Mucosa of stomach (tissue), 1 donor: ENCODE data around the gene CNOT1.

Experiments
- H3K27me3 ChIP-seq: one replicate; pipeline ENCODE4 v1.7.0; 2013; ENCODE audit warnings: mild to moderate bottlenecking, low read length; ENCODE audit not compliant: control insufficient read depth, insufficient read depth
- H3K36me3 ChIP-seq: one replicate; pipeline ENCODE4 v1.7.0; 2013; ENCODE audit warnings: low read length; ENCODE audit not compliant: control insufficient read depth, insufficient read depth
- H3K4me1 ChIP-seq: one replicate; pipeline ENCODE4 v1.7.0; 2013; ENCODE audit warnings: mild to moderate bottlenecking, low read length; ENCODE audit not compliant: control insufficient read depth, insufficient read depth
- H3K4me3 ChIP-seq: one replicate; pipeline ENCODE4 v1.7.0; 2013; ENCODE audit warnings: low read length
- H3K9ac ChIP-seq: one replicate; pipeline ENCODE4 v1.7.0; 2013; ENCODE audit warnings: mild to moderate bottlenecking, low read length, moderate library complexity
- H3K9me3 ChIP-seq: one replicate; pipeline ENCODE4 v1.7.0; 2013; ENCODE audit warnings: mild to moderate bottlenecking, low read length, moderate library complexity; ENCODE audit not compliant: control insufficient read depth
- donor health status: Pancreatic carcinoma.

Gene CNOT1

DNA sequence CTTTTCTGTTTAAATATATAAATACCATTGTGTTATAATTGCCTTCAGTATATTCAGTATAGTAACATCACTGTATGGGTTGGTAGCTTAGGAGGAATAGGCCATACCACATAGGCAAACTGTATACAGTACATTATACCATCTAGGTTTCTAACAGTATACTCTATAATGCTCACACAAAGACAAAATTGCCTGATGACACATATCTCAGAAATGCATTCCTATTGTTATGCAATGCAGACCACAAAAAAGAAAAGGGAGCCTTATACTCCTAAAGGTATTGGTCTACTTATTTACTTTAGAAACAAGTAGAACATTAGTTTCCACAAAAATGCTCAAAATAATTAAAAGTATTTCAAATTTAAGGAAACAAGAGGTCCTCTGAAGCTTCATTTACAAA lies 66.4 kb downstream of the CNOT1 start:
- H3K36me3 ChIP-seq: peaks cover 6% of the 10 kb centered on the region

DNA sequence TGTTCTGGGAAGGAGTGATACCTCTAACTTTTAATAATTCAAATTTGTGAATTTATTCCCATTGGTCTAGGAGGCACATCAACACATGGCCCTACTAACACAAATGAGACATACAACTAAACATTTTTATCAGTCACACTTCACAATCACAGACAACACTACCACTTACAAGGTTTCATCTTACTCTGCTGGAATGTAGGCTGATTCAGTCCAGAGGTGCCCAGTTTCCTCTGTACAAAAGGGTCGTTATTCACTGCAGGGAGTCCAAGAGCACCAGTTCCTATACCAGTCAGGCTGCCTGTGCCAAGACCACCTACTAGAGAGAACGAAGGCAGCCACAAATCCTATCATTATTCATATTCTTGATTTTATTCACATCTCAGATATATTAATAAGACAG lies 72.9 kb downstream of the CNOT1 start:
- H3K27me3 ChIP-seq: no peaks in the 10 kb centered on the region
- H3K4me3 ChIP-seq: no peak overlapping the region
- no peaks in the 10 kb centered on the region for H3K4me1 ChIP-seq
- no peaks in the 10 kb centered on the region for H3K9me3 ChIP-seq
- peaks cover under 1% of the 10 kb centered on the region for H3K36me3 ChIP-seq
- no peak overlapping the region for H3K9ac ChIP-seq

More for the DNA sequence above, 66.4 kb downstream of the CNOT1 start:
- no peaks in the 10 kb centered on the region for H3K4me1 ChIP-seq
- no peaks in the 10 kb centered on the region for H3K9me3 ChIP-seq
- no peak overlapping the region for H3K4me3 ChIP-seq
- H3K27me3 ChIP-seq: no peaks in the 10 kb centered on the region
- no peak overlapping the region for H3K9ac ChIP-seq

DNA sequence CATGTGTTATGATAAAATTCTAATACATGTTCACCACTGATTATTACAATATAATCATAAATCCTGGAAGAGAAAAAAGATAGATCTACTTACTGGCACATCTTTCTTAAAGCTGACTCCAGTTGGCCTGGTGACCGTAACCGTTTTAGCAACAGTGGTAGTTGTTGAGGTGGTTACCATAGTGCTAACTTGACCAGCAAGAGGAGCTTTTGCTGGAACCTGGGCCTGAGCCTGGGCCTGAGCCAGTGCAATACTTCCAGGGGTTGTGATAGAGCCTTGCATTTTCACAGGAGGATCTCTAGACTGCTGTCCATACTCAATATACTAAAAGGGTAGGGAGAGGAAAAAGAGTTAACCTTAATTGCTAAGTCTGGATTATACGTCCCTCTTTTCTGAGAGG lies 78.1 kb downstream of the CNOT1 start:
- no peak overlapping the region for H3K9ac ChIP-seq
- H3K4me1 ChIP-seq: no peaks in the 10 kb centered on the region
- H3K4me3 ChIP-seq: no peak overlapping the region
- no peaks in the 10 kb centered on the region for H3K27me3 ChIP-seq
- no peaks in the 10 kb centered on the region for H3K9me3 ChIP-seq
- H3K36me3 ChIP-seq: peaks cover 4% of the 10 kb centered on the region

DNA sequence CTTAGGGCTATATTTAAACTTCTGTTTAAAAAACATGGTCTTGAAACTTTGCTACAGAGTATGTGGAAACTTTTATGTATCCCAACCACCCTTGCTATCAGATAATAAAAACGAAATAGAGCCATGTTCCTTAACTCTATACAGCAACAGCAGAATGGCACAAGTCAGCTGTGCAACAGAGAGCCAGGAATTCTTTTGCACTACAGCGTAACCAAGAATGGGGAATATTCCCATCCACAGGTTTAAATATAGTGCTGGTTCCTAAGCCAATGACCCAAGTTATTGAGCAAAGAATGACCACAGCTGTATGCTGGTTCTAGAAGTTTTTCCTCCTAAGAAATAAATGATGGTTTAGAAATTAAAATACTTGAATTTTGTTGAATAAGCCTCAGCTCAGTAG lies 81.2 kb downstream of the CNOT1 start:
- peaks cover 14% of the 10 kb centered on the region for H3K36me3 ChIP-seq
- H3K9ac ChIP-seq: no peak overlapping the region
- no peaks in the 10 kb centered on the region for H3K4me1 ChIP-seq
- no peak overlapping the region for H3K4me3 ChIP-seq
- no peaks in the 10 kb centered on the region for H3K27me3 ChIP-seq
- H3K9me3 ChIP-seq: no peaks in the 10 kb centered on the region

- peaks cover 16% of the 10 kb centered on the region for H3K36me3 ChIP-seq
- no peaks in the 10 kb centered on the region for H3K27me3 ChIP-seq
- H3K4me1 ChIP-seq: no peaks in the 10 kb centered on the region
- H3K9me3 ChIP-seq: no peaks in the 10 kb centered on the region
- no peak overlapping the region for H3K4me3 ChIP-seq
- no peak overlapping the region for H3K9ac ChIP-seq
These were observed 85.9 kb downstream of the CNOT1 start for GRCh38 chr16:58543685-58544084.

GRCh38 chr16:58542291-58542690 lies 87.3 kb downstream of the CNOT1 start:
- Histone ChIP-seq H3K4me3 (no peak overlapping the region), H3K36me3 (peaks cover 16% of the 10 kb centered on the region), H3K9me3 (no peaks in the 10 kb centered on the region), H3K27me3 (no peaks in the 10 kb centered on the region), H3K4me1 (no peaks in the 10 kb centered on the region), H3K9ac (no peak overlapping the region)

- Histone ChIP-seq H3K9me3 (no peaks in the 10 kb centered on the region), H3K4me1 (no peaks in the 10 kb centered on the region), H3K4me3 (no peak overlapping the region), H3K9ac (no peak overlapping the region), H3K27me3 (no peaks in the 10 kb centered on the region), H3K36me3 (peaks cover 21% of the 10 kb centered on the region)
These were observed 87.9 kb downstream of the CNOT1 start for GRCh38 chr16:58541711-58542110.

GRCh38 chr16:58537124-58537906 lies 92.3 kb downstream of the CNOT1 start:
- H3K9me3 ChIP-seq: no peaks in the 10 kb centered on the region
- no peak overlapping the region for H3K9ac ChIP-seq
- peaks cover 19% of the 10 kb centered on the region for H3K36me3 ChIP-seq
- H3K4me1 ChIP-seq: no peaks in the 10 kb centered on the region
- H3K4me3 ChIP-seq: no peak overlapping the region
- H3K27me3 ChIP-seq: no peaks in the 10 kb centered on the region

GRCh38 chr16:58536278-58536677 lies 93.3 kb downstream of the CNOT1 start:
- Histone ChIP-seq H3K27me3 (no peaks in the 10 kb centered on the region), H3K9ac (no peak overlapping the region), H3K36me3 (peaks cover 26% of the 10 kb centered on the region), H3K4me3 (no peak overlapping the region), H3K9me3 (no peaks in the 10 kb centered on the region), H3K4me1 (no peaks in the 10 kb centered on the region)

GRCh38 chr16:58535100-58535499 lies 94.5 kb downstream of the CNOT1 start:
- Histone ChIP-seq H3K36me3 (peaks cover 24% of the 10 kb centered on the region), H3K9ac (no peak overlapping the region), H3K4me1 (no peaks in the 10 kb centered on the region), H3K4me3 (no peak overlapping the region), H3K27me3 (no peaks in the 10 kb centered on the region), H3K9me3 (no peaks in the 10 kb centered on the region)

DNA sequence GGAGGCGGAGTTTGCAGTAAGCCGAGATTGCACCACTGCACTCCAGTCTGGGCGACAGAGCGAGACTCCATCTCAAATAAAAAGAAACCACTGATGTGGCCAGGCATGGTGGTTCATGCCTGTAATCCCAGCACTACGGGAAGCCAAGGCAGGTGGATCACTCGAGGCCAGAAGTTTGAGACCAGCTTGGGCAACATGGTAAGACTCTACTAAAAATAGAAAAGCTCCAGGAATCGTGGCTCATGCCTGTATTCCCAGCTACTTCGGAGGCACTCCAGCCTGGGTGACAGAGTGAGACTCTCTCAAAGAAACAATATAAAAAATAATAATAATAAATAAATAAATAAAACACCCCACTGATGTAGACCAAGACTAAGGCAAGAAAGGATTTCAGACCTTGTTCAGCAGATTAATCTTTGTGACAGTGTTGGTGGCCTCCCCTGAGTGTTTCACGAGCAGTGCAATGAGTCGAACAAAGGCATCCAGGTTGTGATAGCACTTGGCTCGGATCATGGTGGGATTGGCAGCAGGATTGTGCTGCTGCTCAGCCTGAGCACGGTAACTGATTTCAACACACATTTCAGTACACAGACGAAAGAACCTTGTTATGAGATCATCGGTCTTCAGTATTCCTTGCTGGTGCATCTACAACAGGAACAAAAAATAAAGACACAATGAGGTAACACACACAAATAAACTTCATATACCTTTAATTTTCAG lies 95.7 kb downstream of the CNOT1 start:
- Histone ChIP-seq H3K9ac (no peak overlapping the region), H3K9me3 (no peaks in the 10 kb centered on the region), H3K36me3 (peaks cover 20% of the 10 kb centered on the region), H3K27me3 (no peaks in the 10 kb centered on the region), H3K4me3 (no peak overlapping the region), H3K4me1 (no peaks in the 10 kb centered on the region)

- no peaks in the 10 kb centered on the region for H3K27me3 ChIP-seq
- no peaks in the 10 kb centered on the region for H3K9me3 ChIP-seq
- peaks cover 20% of the 10 kb centered on the region for H3K36me3 ChIP-seq
- no peak overlapping the region for H3K9ac ChIP-seq
- H3K4me3 ChIP-seq: no peak overlapping the region
- peaks cover 4% of the 10 kb centered on the region for H3K4me1 ChIP-seq
These were observed 97.2 kb downstream of the CNOT1 start for GRCh38 chr16:58532414-58532813.
